GM21367 (cell line): ENCODE measurements around the gene TTC3.

Source experiments
- ATAC-seq: cut with Tn5 transposase; IDR thresholded peaks from one replicate; pipeline ENCODE4 v1.9.1; 2021; ENCODE audit not compliant: unreplicated experiment

Gene TTC3

GRCh38 chr21:37061926-37062592 lies 11.0 kb upstream of the TTC3 start:
- no peak for ATAC-seq

GRCh38 chr21:37062593-37062935 lies 10.5 kb upstream of the TTC3 start:
- ATAC-seq: no peak

- ATAC-seq: no peak
These were observed 9.6 kb upstream of the TTC3 start for GRCh38 chr21:37063433-37063832.

- ATAC-seq: no peak
These were observed 8.2 kb upstream of the TTC3 start for GRCh38 chr21:37064841-37065240.

- ATAC-seq: no peak
These were observed 7.4 kb upstream of the TTC3 start for GRCh38 chr21:37065561-37066177.

- no peak for ATAC-seq
These were observed 1.3 kb upstream of the TTC3 start for GRCh38 chr21:37071561-37072273.

GRCh38 chr21:37072274-37072987 lies 623 bp upstream of the TTC3 start:
- ATAC-seq: peak; percentile 30

- ATAC-seq: peak; percentile 28
These were observed 553 bp downstream of the TTC3 start for GRCh38 chr21:37073417-37074196.

- ATAC-seq: peak; percentile 4
These were observed 1.1 kb downstream of the TTC3 start for GRCh38 chr21:37074197-37074510.

- ATAC-seq: no peak
These were observed 1.5 kb downstream of the TTC3 start for GRCh38 chr21:37074546-37074945.

GRCh38 chr21:37075214-37075770 lies 2.2 kb downstream of the TTC3 start:
- ATAC-seq: no peak

- ATAC-seq: no peak
These were observed 3.2 kb downstream of the TTC3 start for GRCh38 chr21:37076087-37076850.

GRCh38 chr21:37077403-37077802 lies 4.3 kb downstream of the TTC3 start:
- no peak for ATAC-seq

- no peak for ATAC-seq
These were observed 6.3 kb downstream of the TTC3 start for GRCh38 chr21:37079211-37079824.

GRCh38 chr21:37082375-37082774 lies 9.3 kb downstream of the TTC3 start:
- no peak for ATAC-seq

GRCh38 chr21:37082856-37083528 lies 9.9 kb downstream of the TTC3 start:
- ATAC-seq: no peak

GRCh38 chr21:37085726-37086125 lies 12.7 kb downstream of the TTC3 start:
- no peak for ATAC-seq

GRCh38 chr21:37087188-37087587 lies 14.1 kb downstream of the TTC3 start:
- ATAC-seq: no peak

- no peak for ATAC-seq
These were observed 15.2 kb downstream of the TTC3 start for GRCh38 chr21:37088186-37088735.
